Stimulated activated CD4-positive, alpha-beta T cell treated with anti-CD3 and anti-CD28 coated beads, Interleukin-4, amount 100 ng/mL, for 1 hour (primary cell): ENCODE data around the gene PCNX1.
A peak's percentile ranks its signal among the peaks of the same experiment; 100 is the strongest.

Source experiments
- DNase-seq: peaks from one replicate; pipeline ENCODE4 v3.0.0-alpha.2; 2020

Gene PCNX1

DNA sequence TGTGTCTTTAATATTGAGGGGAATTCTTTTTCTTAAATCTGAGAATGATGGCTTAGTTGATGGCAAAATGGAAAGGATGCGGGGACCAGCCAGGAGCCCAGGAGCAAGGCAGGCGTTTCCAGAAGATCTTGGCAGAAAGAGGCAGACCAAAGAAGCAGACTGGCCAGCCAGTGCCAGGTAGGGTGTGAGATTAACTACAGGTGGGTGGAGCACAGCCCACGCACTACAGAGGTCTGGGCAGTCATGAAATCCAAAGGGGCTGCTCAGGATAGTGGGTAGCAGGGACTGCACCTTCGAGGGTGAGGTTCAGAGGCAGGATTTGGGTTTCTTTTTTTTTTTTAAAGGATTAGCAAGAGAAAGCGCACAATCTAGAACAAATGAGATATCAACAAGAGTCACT is 17.7 kb upstream of the PCNX1 start:
- DNase-seq: no peak

- DNase-seq: no peak
Observed at GRCh38 chr14:70890826-70891659, 16.2 kb upstream of the PCNX1 start.

- no peak for DNase-seq
Observed at GRCh38 chr14:70891737-70892136, 15.5 kb upstream of the PCNX1 start.

DNA sequence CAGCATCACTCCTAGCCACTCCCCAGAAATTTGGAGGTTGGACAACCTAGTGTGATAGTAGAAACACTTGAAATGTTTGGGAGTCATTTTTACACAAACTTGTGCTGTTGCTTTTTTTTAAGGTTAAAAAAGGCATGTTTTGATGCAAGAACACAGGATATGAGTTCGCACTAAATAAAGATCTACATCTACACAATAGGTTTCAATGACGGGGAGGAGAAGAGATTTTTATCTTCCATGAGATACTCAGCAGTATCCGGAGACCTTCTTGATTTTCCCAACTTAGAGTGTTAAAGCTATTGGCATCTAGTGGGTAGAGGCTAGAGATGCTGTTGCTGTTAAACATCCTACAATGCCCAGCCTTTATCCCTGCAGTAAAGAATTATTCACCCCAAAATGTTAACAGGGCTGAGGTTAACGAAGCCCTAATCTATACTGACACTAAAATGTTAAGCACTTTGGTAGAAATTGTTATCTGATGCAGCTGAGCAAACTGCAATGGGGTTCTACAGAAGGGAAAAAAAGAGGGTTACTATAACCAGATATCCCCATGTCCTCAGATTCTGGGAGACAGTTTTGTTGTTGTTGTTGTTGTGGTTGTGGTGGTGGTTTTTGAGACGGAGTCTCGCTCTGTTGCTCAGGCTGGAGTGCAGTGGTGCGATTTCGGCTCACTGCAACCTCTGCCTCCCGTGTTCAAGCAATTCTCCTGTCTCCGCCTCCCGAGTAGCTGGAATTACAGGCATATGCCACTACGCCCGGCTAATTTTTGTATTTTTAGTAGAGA is 14.0 kb upstream of the PCNX1 start:
- no peak for DNase-seq

GRCh38 chr14:70893858-70894291 is 13.4 kb upstream of the PCNX1 start:
- DNase-seq: no peak

DNA sequence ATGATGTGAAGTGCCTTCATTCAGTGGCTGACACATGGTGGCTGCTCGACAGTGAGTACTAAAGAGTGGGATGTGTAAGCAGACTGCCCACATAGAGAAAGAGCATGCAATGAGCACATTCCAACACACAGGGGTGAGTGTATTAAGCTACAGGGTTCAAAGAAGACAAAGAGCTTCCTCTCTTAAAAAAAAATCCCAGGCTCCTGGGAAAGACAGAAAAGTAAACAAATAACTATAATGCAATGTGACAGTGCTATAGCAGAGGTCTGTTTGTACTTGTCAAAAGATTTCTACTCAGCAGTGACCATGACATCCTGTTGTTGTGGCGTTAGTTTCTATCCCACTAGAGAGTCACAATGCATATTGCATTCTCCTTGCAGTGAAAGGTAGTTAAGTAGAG is 12.4 kb upstream of the PCNX1 start:
- DNase-seq: no peak

- DNase-seq: no peak
Observed at GRCh38 chr14:70896317-70896716, 10.9 kb upstream of the PCNX1 start.

DNA sequence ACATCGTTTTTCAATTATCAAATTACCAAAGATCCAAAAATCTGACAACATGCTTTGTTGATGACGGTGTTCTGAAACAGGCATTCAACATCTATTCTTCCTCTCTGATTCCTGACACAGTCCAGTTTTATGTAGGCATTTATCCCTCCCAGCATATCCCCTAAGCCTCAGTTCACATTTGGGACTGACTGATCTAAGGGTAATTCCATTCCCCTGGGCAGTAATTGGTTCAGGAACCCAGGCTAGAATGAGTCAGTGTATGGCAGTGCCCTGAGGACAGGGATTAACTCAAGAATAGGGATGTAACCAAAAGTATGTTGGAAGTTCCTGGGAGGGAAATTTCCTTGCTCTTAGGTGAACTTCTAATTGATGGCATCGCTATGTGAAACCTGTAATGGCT is 10.3 kb upstream of the PCNX1 start:
- no peak for DNase-seq

DNA sequence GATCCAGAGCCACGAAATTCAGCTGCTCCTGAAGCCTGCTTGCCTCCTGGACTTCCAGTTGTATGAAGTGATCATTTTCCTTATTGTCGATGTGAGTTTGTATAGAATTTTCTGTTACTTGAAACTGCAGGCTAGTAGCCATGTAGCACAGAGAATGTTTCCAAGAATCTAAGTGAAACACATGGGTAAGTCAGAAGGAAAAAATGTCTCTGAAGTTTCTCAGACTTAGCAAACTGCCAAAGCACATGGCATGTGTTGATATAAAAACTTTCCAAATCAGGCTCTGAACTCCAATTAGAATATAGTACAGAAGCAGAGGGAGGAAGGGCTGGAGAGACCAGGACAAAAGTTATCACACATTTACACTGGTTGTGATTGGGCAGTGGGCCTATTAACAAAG is 9.8 kb upstream of the PCNX1 start:
- no peak for DNase-seq

DNA sequence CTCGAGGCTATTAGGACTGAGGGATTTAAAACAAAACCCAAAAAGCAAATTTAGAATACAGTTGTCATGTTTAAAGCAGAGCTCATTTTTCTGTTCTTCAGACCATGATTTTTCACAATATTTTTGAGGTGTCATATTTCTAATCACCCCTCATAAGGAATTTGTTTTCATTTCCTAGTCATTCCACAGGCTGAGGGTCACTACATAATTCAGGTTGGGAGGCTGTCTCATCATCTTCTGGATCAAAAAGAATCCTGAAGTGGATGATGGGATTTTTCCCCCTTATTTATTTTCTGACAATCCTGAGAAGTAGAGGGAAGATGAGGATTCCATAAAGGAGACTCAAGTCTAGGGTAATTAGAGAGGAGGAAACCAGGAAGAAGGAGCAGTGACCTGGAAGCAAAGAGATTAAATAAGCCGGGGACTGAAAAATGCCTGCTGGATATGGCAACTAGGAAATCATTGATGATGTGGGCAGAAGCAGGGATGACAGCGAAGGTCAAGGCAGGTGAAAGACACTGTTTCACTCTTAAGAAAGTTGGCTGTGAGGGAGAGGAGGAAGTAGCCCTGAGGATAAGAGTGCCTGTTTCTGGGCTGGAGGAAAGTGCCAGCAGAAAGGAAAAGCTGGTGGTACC is 9.0 kb upstream of the PCNX1 start:
- DNase-seq: no peak

GRCh38 chr14:70901269-70901668 is 6.0 kb upstream of the PCNX1 start:
- no peak for DNase-seq

GRCh38 chr14:70902184-70902583 is 5.1 kb upstream of the PCNX1 start:
- DNase-seq: no peak

GRCh38 chr14:70904373-70904772 is 2.9 kb upstream of the PCNX1 start:
- DNase-seq: no peak

DNA sequence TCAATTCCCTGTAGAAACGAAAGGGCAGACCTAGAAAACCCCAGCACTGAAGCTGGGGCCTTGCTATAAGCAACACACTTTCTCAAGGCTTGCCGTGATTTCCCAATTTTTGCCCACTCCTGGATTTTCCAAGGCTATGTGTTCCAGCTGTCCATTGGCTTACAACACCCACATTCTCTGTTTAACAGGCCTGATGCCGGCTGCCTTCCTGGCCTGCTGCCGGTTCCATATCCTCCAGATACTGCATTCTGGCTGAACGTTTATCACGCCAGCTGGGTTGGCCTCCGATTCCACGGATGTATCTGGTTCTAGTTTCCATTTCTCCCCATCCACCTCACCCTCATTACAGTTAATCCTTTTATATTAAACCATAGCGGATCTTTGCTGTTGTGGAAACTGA is 2.0 kb upstream of the PCNX1 start:
- no peak for DNase-seq

DNA sequence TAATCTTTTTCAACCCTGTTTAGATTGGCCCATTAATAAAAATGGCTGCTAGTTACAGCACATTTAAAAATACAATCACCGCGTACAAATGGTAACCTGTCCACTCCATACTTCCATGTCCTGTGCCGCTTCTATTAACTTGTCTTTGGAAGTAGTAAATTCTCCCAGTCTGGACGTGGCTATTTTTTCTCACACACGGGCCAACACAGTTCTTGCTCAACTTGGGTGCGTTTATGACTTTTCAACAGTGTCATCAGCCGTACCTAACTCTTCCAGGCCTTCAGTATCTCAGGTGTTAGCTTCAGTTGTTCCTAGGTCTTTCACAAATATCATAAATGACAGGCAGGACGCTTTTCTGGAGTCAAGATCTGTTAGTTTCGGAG is 475 bp upstream of the PCNX1 start:
- no peak for DNase-seq

GRCh38 chr14:70907996-70908934 is 1.0 kb downstream of the PCNX1 start:
- DNase-seq: peak; percentile 69

- DNase-seq: no peak
Observed at GRCh38 chr14:70908935-70909641, 1.8 kb downstream of the PCNX1 start.

- no peak for DNase-seq
Observed at GRCh38 chr14:70909733-70910614, 2.7 kb downstream of the PCNX1 start.

- no peak for DNase-seq
Observed at GRCh38 chr14:70915415-70915814, 8.2 kb downstream of the PCNX1 start.

DNA sequence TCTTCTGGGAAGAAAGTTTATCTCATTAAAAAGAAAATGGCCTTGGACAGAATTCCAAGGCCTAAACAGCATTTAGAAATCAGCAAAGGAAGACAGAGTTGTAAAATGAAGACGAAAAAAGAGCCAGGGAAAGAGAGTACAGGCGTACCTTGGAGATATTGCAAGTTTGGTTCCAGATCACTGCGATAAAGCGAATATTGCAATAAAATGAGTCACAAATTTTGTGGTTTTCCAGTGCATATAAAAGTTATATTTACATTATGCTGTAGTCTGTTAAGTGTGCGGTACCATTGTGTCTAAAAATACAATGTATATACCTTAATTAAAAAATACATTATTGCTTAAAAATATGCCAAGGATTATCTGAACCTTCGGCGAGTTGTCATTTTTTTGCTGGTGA is 9.0 kb downstream of the PCNX1 start:
- no peak for DNase-seq

DNA sequence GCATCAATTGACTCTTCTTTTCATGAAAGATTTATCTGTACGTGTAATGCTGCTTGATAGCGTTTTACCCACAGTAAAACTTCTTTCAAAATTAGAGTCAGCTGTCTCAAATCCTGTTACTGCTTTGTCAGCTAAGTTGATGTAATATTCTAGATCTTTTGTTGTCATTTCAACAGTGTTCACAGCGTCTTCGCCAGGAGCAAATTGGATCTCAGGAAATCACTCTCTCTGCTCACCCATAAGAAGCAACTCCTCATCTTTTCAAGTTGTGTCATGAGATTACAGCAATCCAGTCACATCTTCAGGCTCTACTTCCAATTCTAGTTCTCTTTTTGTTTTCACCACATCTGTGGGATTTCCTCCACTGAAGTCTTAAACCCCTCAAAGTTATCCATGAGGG is 9.5 kb downstream of the PCNX1 start:
- no peak for DNase-seq
